Endothelial cell of umbilical vein (primary cell): ENCODE measurements around the gene EFEMP1. TPM values are rescaled to one million over a fixed set of nuclear protein-coding genes. Genes with fewer than 3 reads are reported as not detected.
A peak's percentile ranks its signal among the peaks of the same experiment; 100 is the strongest.

Source experiments
- BruUV-seq: library from RNA; stranded (reverse); fragments of 400-500 nt; replicated peaks from 2 replicates; lab custom pipeline; 2021; lab: Mats Ljungman, UMichigan
- CTCF ChIA-PET: fragments of 300-600, 350-600 bp; sonication (Branson Sonifier 250); formaldehyde crosslinking; loops from one replicate; lab custom pipeline; 2021; ENCODE audit warnings: antibody characterized with exemption, inconsistent platforms; lab: Charles Lee
- POLR2A ChIA-PET: fragments of 300-600, 350-600 bp; sonication (Branson Sonifier 250); formaldehyde crosslinking; loops from one replicate; lab custom pipeline; 2021; ENCODE audit warnings: antibody characterized with exemption, inconsistent platforms; lab: Charles Lee
- DNase-seq: peaks from one replicate; pipeline ENCODE4 v3.0.0-alpha.2; 2011; ENCODE audit warnings: low read depth, low spot score
- FAIRE-seq: peaks from 2 replicates; lab custom pipeline; 2011; peaks lifted over from hg19 to GRCh38; lab: Jason Lieb, UNC
- H2AFZ ChIP-seq: 2 replicates; pipeline ENCODE4 v1.6.0; 2012; ENCODE audit warnings: low read depth, low read length, control low read depth, inconsistent platforms
- H3K27ac ChIP-seq: 2 replicates; pipeline ENCODE4 v1.5.1; 2011; ENCODE audit warnings: low read depth, mild to moderate bottlenecking, control low read depth, low read length, moderate library complexity; ENCODE audit not compliant: insufficient read depth
- H3K27me3 ChIP-seq, 2 experiments: 2 replicates each; pipeline versions ENCODE4 v1.6.0 to v1.6.1; 2011; ENCODE audit warnings: low read length in 2 of 2, mixed read lengths in 1 of 2; ENCODE audit not compliant: control insufficient read depth in 2 of 2, insufficient read depth in 2 of 2
- H3K36me3 ChIP-seq, 2 experiments: 2 replicates in 1 of 2; 3 replicates in 1 of 2; pipeline ENCODE4 v1.5.1; 2011; ENCODE audit warnings: low read length in 2 of 2, mild to moderate bottlenecking in 1 of 2, moderate library complexity in 1 of 2; ENCODE audit not compliant: control insufficient read depth in 2 of 2, insufficient read depth in 2 of 2; ENCODE audit errors: extremely low read depth in 1 of 2
- H3K4me1 ChIP-seq: 3 replicates; pipeline ENCODE4 v1.5.1; 2011; ENCODE audit warnings: mild to moderate bottlenecking, low read length; ENCODE audit not compliant: control insufficient read depth, insufficient read depth; ENCODE audit errors: extremely low read depth
- H3K4me2 ChIP-seq: 2 replicates; pipeline ENCODE4 v1.6.1; 2011; ENCODE audit warnings: low read length, control low read depth, mixed read lengths; ENCODE audit not compliant: insufficient read depth
- H3K4me3 ChIP-seq, 3 experiments: fragments of 200-600 bp in 1 of 3; sonication (generic), shearing (Covaris generic) in 1 of 3; replicated peaks in 1 of 3; 2 replicates each; pipeline ENCODE4 v1.5.1; 2011 to 2016; ENCODE audit warnings: control low read depth in 3 of 3, low read length in 3 of 3, mild to moderate bottlenecking in 2 of 3, inconsistent platforms in 1 of 3, low read depth in 1 of 3, moderate library complexity in 1 of 3; ENCODE audit not compliant: insufficient read depth in 1 of 3
- H3K79me2 ChIP-seq: 2 replicates; pipeline ENCODE4 v1.6.0; 2012; ENCODE audit warnings: low read length, inconsistent platforms; ENCODE audit not compliant: control insufficient read depth, insufficient read depth
- H3K9ac ChIP-seq: replicated peaks from 2 replicates; pipeline ENCODE3; 2011; ENCODE audit warnings: low read length, control low read depth; ENCODE audit not compliant: insufficient read depth; ENCODE audit errors: extremely low read depth
- H3K9me1 ChIP-seq: replicated peaks from 3 replicates; pipeline ENCODE4 v1.6.0; 2011; ENCODE audit warnings: mild to moderate bottlenecking, low read length; ENCODE audit not compliant: control insufficient read depth, insufficient read depth; ENCODE audit errors: extremely low read depth
- H3K9me3 ChIP-seq: replicated peaks from 2 replicates; pipeline ENCODE4 v1.5.1; 2012; ENCODE audit warnings: low read length, inconsistent platforms; ENCODE audit not compliant: control insufficient read depth, insufficient read depth
- H4K20me1 ChIP-seq: replicated peaks from 2 replicates; pipeline ENCODE3; 2011; ENCODE audit warnings: mild to moderate bottlenecking, low read length; ENCODE audit not compliant: control insufficient read depth, insufficient read depth; ENCODE audit errors: extremely low read depth
- EZH2 ChIP-seq: IDR thresholded peaks from 2 replicates; pipeline ENCODE4 v1.6.1; 2012; ENCODE audit warnings: borderline replicate concordance, low read depth, mild to moderate bottlenecking, moderate library complexity, low read length, inconsistent platforms; ENCODE audit not compliant: severe bottlenecking
- FOS ChIP-seq: IDR thresholded peaks from 2 replicates; pipeline ENCODE4 v1.6.1; 2011; ENCODE audit warnings: mild to moderate bottlenecking, low read length, moderate library complexity, borderline replicate concordance; ENCODE audit not compliant: insufficient read depth
- GATA2 ChIP-seq: IDR thresholded peaks from 2 replicates; pipeline ENCODE4 v1.7.0; 2011; ENCODE audit warnings: low read depth, mild to moderate bottlenecking, moderate library complexity, mixed read lengths, low read length; ENCODE audit not compliant: insufficient read length, insufficient read depth
- JUN ChIP-seq: IDR thresholded peaks from 2 replicates; pipeline ENCODE4 v1.6.1; 2011; ENCODE audit warnings: borderline replicate concordance, low read depth; ENCODE audit not compliant: insufficient read length, insufficient read depth
- MAX ChIP-seq: IDR thresholded peaks from 2 replicates; pipeline ENCODE4 v1.6.1; 2011; ENCODE audit not compliant: insufficient read depth, insufficient read length
- MYC ChIP-seq: IDR thresholded peaks from one replicate; pipeline ENCODE4 v1.6.1; 2011; ENCODE audit warnings: mild to moderate bottlenecking, low read depth, low read length
- POLR2A ChIP-seq: IDR thresholded peaks from 2 replicates; pipeline ENCODE4 v1.6.1; 2012; ENCODE audit warnings: low read depth, mild to moderate bottlenecking, control low read depth, low read length
- POLR2AphosphoS5 ChIP-seq: IDR thresholded peaks from 2 replicates; pipeline ENCODE4 v1.6.1; 2012; ENCODE audit warnings: low read depth, mild to moderate bottlenecking, control low read depth, low read length, moderate library complexity; ENCODE audit not compliant: insufficient read depth
- dilution Hi-C: fragments of 300-500 bp; cut with MboI; formaldehyde crosslinking; loops from one replicate; pipeline ENCODE4 v1.15.0; 2019; ENCODE audit warnings: low sequenced_read_pairs; ENCODE audit not compliant: extremely low pct_ligation_motif_present
- intact Hi-C: fragments of 100-400 bp; cut with micrococcal nuclease; formaldehyde crosslinking; loops from one replicate; pipeline ENCODE4 v1.10.0; 2022
- polyA plus RNA-seq, 4 experiments: library from polyadenylated mRNA; depleted of rRNA in 3 of 4; stranded (reverse) in 3 of 4; unstranded in 1 of 4; fragments of >200 nt; gene quantifications; 2 replicates each; pipeline versions ENCODE4 v1.2.1 to v1.2.3, GENCODE V29; 2011 to 2012; ENCODE audit warnings: missing spikeins in 1 of 4
- total RNA-seq: library from RNA; stranded (reverse); gene quantifications from 2 replicates; pipeline ENCODE4 v1.2.3, GENCODE V29; 2021
- TF ChIP-seq, protein P1 (sequence below), 2 donors: IDR thresholded peaks; 1 replicate in 1 of 2; 2 replicates in 1 of 2; pipeline ENCODE4 v1.5.1; 2011; ENCODE audit warnings: low read length in 2 of 2, mild to moderate bottlenecking in 2 of 2, moderate library complexity in 2 of 2, control low read depth in 1 of 2, inconsistent platforms in 1 of 2, low read depth in 1 of 2; ENCODE audit not compliant: insufficient read depth in 1 of 2; ENCODE audit errors: extremely low read depth in 1 of 2

Gene EFEMP1
- total and polyA plus RNA-seq, 2 donors (not counting 3 experiments of a cell fraction or from before 2014, with no cell fraction given) = 2,981 to 11,813 TPM

- ChIA-PET CTCF (interaction anchor here (1.1 to 1.6 kb wide), 2 partner anchors 67 to 123 kb away, joined by 3 to 4 read pairs; no protein-coding TSS in a partner anchor), POLR2A (no interaction called here)
- peak; percentile 38 for TF ChIP-seq POLR2AphosphoS5
- peak; percentile 55 for TF ChIP-seq POLR2A
- TF ChIP-seq, protein P1, sequence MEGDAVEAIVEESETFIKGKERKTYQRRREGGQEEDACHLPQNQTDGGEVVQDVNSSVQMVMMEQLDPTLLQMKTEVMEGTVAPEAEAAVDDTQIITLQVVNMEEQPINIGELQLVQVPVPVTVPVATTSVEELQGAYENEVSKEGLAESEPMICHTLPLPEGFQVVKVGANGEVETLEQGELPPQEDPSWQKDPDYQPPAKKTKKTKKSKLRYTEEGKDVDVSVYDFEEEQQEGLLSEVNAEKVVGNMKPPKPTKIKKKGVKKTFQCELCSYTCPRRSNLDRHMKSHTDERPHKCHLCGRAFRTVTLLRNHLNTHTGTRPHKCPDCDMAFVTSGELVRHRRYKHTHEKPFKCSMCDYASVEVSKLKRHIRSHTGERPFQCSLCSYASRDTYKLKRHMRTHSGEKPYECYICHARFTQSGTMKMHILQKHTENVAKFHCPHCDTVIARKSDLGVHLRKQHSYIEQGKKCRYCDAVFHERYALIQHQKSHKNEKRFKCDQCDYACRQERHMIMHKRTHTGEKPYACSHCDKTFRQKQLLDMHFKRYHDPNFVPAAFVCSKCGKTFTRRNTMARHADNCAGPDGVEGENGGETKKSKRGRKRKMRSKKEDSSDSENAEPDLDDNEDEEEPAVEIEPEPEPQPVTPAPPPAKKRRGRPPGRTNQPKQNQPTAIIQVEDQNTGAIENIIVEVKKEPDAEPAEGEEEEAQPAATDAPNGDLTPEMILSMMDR (IDR thresholded peaks at IDR 0.05; ENCODE audit: extremely low read depth in 1 of 2, insufficient read depth in 1 of 2, low read depth in 1 of 2, low read length in 2 of 2) = no peak
- no peak for FAIRE-seq
- Histone ChIP-seq H3K9ac (no peak overlapping the region), H4K20me1 (peaks cover 5% of the 10 kb centered on the region), H2AFZ (no peak overlapping the region), H3K79me2 (peaks cover 97% of the 10 kb centered on the region), H3K9me1 (no peaks in the 10 kb centered on the region), H3K4me2 (peak overlapping the region; percentile 26), H3K27ac (no peak overlapping the region), H3K4me1 (peaks cover 79% of the 10 kb centered on the region), H3K27me3 (no peaks in the 10 kb centered on the region), H3K4me3 (no peak overlapping the region), H3K9me3 (no peaks in the 10 kb centered on the region), H3K36me3 (peaks cover 35 to 56% of the 10 kb centered on the region in 2 experiments)
- dilution Hi-C loops (loop anchor here (25.0 kb wide), 1 partner anchor 93 kb away; no protein-coding TSS in a partner anchor), intact Hi-C loops (no loop called here)
- no TSS peak for BruUV-seq
- peak; percentile 49 for DNase-seq
Observed at GRCh38 chr2:55894720-55895119, 28.9 kb downstream of the EFEMP1 start.

DNA sequence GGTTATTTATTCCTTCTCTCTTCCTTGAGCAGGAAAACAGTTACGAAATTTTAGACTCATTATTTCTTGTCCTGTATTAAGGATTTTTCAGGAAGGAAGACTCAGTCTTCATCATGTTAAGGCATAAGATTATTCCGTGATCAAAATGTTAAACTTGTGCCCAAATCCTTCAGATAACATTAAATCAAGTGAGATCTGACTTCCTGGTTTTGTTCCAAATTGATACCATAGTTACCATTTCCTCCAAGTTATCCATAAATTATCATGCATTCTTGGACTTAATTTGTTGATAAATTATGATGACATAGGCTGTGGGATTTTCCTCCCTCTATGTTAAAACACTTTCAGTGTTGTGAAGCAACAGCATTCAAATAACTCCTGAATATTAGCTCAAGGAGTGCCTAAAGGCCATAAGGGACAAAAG lies 31.9 kb downstream of the EFEMP1 start:
- intact Hi-C loops = no loop called here
- H4K20me1 ChIP-seq = peaks cover 6% of the 10 kb centered on the region
- CTCF ChIA-PET = interaction anchor here (1.0 to 1.1 kb wide), 2 partner anchors 118 to 120 kb away, joined by 3 to 4 read pairs; no protein-coding TSS in a partner anchor
- H3K4me2 ChIP-seq = peak overlapping the region; percentile 75
- H3K4me1 ChIP-seq = peaks cover 94% of the 10 kb centered on the region
- H3K27me3 ChIP-seq = no peaks in the 10 kb centered on the region
- dilution Hi-C loops = loop anchor here (25.0 kb wide), 1 partner anchor 96 kb away; no protein-coding TSS in a partner anchor
- H3K9me1 ChIP-seq = no peaks in the 10 kb centered on the region
- no peak overlapping the region for H2AFZ ChIP-seq
- H3K79me2 ChIP-seq = peaks cover 92% of the 10 kb centered on the region
- peak; percentile 50 for FAIRE-seq
- peak overlapping the region; percentile 30 for H3K27ac ChIP-seq
- POLR2A ChIA-PET = interaction anchor here (1.0 kb wide), 2 partner anchors 10 to 16 kb away, joined by 3 to 4 read pairs; no protein-coding TSS in a partner anchor
- DNase-seq = peak; percentile 86
- H3K9me3 ChIP-seq = no peaks in the 10 kb centered on the region
- H3K36me3 ChIP-seq = peaks cover 25 to 54% of the 10 kb centered on the region in 2 experiments
- peak overlapping the region; percentile 45 for H3K9ac ChIP-seq
- no peak for TF ChIP-seq JUN
- TF ChIP-seq POLR2A = no peak
- TF ChIP-seq MYC = no peak
- no peak for TF ChIP-seq MAX
- TF ChIP-seq, protein P1 (IDR thresholded peaks at IDR 0.05; ENCODE audit: extremely low read depth in 1 of 2, insufficient read depth in 1 of 2, low read depth in 1 of 2, low read length in 2 of 2) = no peak
- no peak for TF ChIP-seq FOS
- peak; percentile 54 for TF ChIP-seq GATA2
- no peak for TF ChIP-seq EZH2
- peak; percentile 15 for TF ChIP-seq POLR2AphosphoS5
- no TSS peak for BruUV-seq
- peak overlapping the region in 1 of 3 experiments; percentile 8 for H3K4me3 ChIP-seq
